NCI-H2196 (cell line): Measurements from ENCODE around the gene SPSB3.
"Not testable (repeated sequence)": the region's sequence is repeated elsewhere in the genome, so short reads cannot be mapped to it uniquely, and the experiment has no call there.

Experiments
- DNase-seq: peaks from one replicate; lab custom pipeline; 2025; ENCODE audit not compliant: unreplicated experiment; lab: John Stamatoyannopoulos, UW

The SPSB3 gene

GRCh38 chr16:1817276-1817589 lies 34.9 kb upstream of the SPSB3 start:
- no peak for DNase-seq

GRCh38 chr16:1816396-1817275 lies 34.3 kb upstream of the SPSB3 start:
- no peak for DNase-seq

- DNase-seq, result no peak
Measured at GRCh38 chr16:1815461-1815860, 33.1 kb upstream of the SPSB3 start.

GRCh38 chr16:1812732-1813163 lies 30.4 kb upstream of the SPSB3 start:
- peak; percentile 62 for DNase-seq

GRCh38 chr16:1810536-1810935 lies 28.2 kb upstream of the SPSB3 start:
- no peak for DNase-seq

GRCh38 chr16:1810106-1810505 lies 27.7 kb upstream of the SPSB3 start:
- no peak for DNase-seq

GRCh38 chr16:1809281-1809801 lies 27.0 kb upstream of the SPSB3 start:
- no peak for DNase-seq

GRCh38 chr16:1808691-1809090 lies 26.3 kb upstream of the SPSB3 start:
- DNase-seq, result no peak

GRCh38 chr16:1807626-1808025 lies 25.3 kb upstream of the SPSB3 start:
- DNase-seq, result no peak

GRCh38 chr16:1800701-1801100 lies 18.3 kb upstream of the SPSB3 start:
- no peak for DNase-seq

GRCh38 chr16:1799263-1799662 lies 16.9 kb upstream of the SPSB3 start:
- not testable (repeated sequence) for DNase-seq

- no peak for DNase-seq
Measured at GRCh38 chr16:1794908-1795666, 12.7 kb upstream of the SPSB3 start.

- no peak for DNase-seq
Measured at GRCh38 chr16:1794221-1794871, 12.0 kb upstream of the SPSB3 start.

GRCh38 chr16:1793578-1794220 lies 11.3 kb upstream of the SPSB3 start, which contains the start of gene IGFALS:
Gene IGFALS, minus strand, starts transcription at chr16:1793705. Its CDS starts 53 bp downstream, at chr16:1793652.
- DNase-seq, result no peak

- no peak for DNase-seq
Measured at GRCh38 chr16:1792836-1793577, 10.6 kb upstream of the SPSB3 start.

GRCh38 chr16:1791943-1792812 lies 9.8 kb upstream of the SPSB3 start:
- no peak for DNase-seq

GRCh38 chr16:1791256-1791942 lies 9.0 kb upstream of the SPSB3 start:
- no peak for DNase-seq

- DNase-seq, result no peak
Measured at GRCh38 chr16:1790611-1791255, 8.4 kb upstream of the SPSB3 start.
